Progenitor cell of endocrine pancreas (in vitro differentiated cells): ENCODE data around the gene PRTFDC1. TPM values are rescaled to one million over a fixed set of nuclear protein-coding genes. Genes with fewer than 3 reads are reported as not detected.

Experiments
- DNase-seq: peaks from one replicate; pipeline ENCODE4 v3.0.0; 2021; ENCODE audit warnings: low spot score; ENCODE audit not compliant: unreplicated experiment
- H3K27ac Mint-ChIP-seq: 2 replicates; pipeline ENCODE4 v1.8.0; 2021; ENCODE audit warnings: mild to moderate bottlenecking, moderate library complexity, mixed read lengths
- H3K27me3 Mint-ChIP-seq: 2 replicates; pipeline ENCODE4 v1.8.0; 2021; ENCODE audit warnings: mixed read lengths
- H3K36me3 Mint-ChIP-seq: 2 replicates; pipeline ENCODE4 v1.8.0; 2022; ENCODE audit warnings: mixed read lengths; ENCODE audit not compliant: insufficient read depth
- H3K4me1 Mint-ChIP-seq: 2 replicates; pipeline ENCODE4 v1.8.0; 2021; ENCODE audit warnings: low read depth, mixed read lengths
- H3K4me3 Mint-ChIP-seq: 2 replicates; pipeline ENCODE4 v1.8.0; 2021; ENCODE audit warnings: low read depth, mild to moderate bottlenecking, moderate library complexity, mixed read lengths
- H3K9me3 Mint-ChIP-seq: 2 replicates; pipeline ENCODE4 v1.8.0; 2021; ENCODE audit warnings: low read depth, mixed read lengths
- total RNA-seq: library from RNA; stranded (reverse); gene quantifications from 2 replicates; pipeline ENCODE4 v1.2.1, GENCODE V29; 2021
- TF ChIP-seq, protein P1 (sequence below): fragments of 200-600 bp; sonication (generic); IDR thresholded peaks from one replicate; pipeline ENCODE4 v1.5.0; 2021; ENCODE audit warnings: antibody characterized with exemption, mild to moderate bottlenecking; ENCODE audit not compliant: unreplicated experiment

PRTFDC1 gene
- total RNA-seq, 1 donor from 2014 or later, result 35.4 TPM

DNA sequence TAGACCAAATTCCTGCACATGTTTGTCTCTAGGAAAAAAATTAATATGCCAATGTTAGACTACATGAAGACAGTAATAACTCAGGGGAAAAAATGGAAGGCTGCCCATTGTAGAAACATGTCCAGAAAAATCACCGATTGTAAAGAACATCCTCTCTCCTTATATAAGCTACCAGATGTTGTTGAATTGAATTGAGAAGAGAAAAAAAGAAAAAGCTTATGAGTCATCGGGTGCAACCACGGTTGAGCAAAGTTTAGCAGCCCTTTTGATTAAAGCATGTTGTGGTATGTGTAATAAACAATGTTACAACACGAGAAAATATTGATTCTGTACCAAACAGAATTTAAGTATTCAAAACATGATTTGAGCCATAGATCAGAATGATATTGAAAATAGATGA, 126.4 kb downstream of the PRTFDC1 start:
- no peaks in the 10 kb centered on the region for H3K9me3 Mint-ChIP-seq
- H3K36me3 Mint-ChIP-seq, result peaks cover 3% of the 10 kb centered on the region
- no peaks in the 10 kb centered on the region for H3K27me3 Mint-ChIP-seq
- H3K4me3 Mint-ChIP-seq, result no peak overlapping the region
- no peak for DNase-seq
- TF ChIP-seq, protein P1, sequence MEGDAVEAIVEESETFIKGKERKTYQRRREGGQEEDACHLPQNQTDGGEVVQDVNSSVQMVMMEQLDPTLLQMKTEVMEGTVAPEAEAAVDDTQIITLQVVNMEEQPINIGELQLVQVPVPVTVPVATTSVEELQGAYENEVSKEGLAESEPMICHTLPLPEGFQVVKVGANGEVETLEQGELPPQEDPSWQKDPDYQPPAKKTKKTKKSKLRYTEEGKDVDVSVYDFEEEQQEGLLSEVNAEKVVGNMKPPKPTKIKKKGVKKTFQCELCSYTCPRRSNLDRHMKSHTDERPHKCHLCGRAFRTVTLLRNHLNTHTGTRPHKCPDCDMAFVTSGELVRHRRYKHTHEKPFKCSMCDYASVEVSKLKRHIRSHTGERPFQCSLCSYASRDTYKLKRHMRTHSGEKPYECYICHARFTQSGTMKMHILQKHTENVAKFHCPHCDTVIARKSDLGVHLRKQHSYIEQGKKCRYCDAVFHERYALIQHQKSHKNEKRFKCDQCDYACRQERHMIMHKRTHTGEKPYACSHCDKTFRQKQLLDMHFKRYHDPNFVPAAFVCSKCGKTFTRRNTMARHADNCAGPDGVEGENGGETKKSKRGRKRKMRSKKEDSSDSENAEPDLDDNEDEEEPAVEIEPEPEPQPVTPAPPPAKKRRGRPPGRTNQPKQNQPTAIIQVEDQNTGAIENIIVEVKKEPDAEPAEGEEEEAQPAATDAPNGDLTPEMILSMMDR, result no peak
- H3K27ac Mint-ChIP-seq, result no peak overlapping the region
- no peaks in the 10 kb centered on the region for H3K4me1 Mint-ChIP-seq

DNA sequence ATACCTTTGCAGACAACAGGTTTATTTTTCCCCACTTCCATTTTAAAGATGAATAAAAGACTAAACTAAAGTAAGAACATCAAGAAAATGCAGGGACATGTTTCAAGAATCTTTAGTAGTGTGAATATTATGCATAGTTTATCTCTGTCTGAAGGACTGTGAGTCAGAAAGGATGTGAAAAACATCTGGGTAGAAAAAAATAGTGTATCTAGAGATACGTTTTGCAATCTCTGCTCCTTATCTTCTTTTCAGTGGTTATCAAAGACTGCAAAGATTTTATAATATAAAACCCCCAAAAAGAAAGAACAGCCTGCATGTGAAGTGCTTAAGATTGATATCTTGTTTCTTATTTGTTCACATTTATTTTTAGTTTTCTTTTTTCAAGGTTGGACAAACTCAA, 126.9 kb downstream of the PRTFDC1 start:
- Mint-ChIP-seq H3K27ac (no peak overlapping the region), H3K4me1 (peaks cover under 1% of the 10 kb centered on the region), H3K27me3 (no peaks in the 10 kb centered on the region), H3K4me3 (no peak overlapping the region), H3K36me3 (peaks cover 3% of the 10 kb centered on the region), H3K9me3 (no peaks in the 10 kb centered on the region)
- no peak for DNase-seq
- TF ChIP-seq, protein P1, result no peak

DNA sequence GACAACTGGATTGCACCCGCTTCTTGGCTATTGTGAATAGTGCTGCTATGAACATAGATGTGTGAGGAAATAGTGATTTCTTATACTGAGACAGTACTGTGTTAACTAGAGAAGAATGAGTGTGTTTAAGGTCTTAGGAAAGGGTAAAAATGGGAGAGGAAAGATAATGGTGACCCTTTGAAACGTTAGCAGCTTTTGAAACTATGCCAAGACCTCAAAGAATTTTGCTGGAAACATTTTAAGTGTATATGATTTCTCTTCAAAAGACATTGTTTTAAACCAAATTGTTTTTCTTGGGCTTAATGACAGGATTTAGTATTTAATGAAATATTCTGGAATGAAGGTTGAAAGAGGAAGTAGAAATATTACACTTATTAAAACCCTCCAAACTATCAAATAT, 127.9 kb downstream of the PRTFDC1 start:
- DNase-seq, result no peak
- H3K36me3 Mint-ChIP-seq, result peaks cover 3% of the 10 kb centered on the region
- no peaks in the 10 kb centered on the region for H3K9me3 Mint-ChIP-seq
- H3K27me3 Mint-ChIP-seq, result no peaks in the 10 kb centered on the region
- peaks cover 3% of the 10 kb centered on the region for H3K4me1 Mint-ChIP-seq
- TF ChIP-seq, protein P1, result no peak
- no peak overlapping the region for H3K4me3 Mint-ChIP-seq
- no peak overlapping the region for H3K27ac Mint-ChIP-seq

DNA sequence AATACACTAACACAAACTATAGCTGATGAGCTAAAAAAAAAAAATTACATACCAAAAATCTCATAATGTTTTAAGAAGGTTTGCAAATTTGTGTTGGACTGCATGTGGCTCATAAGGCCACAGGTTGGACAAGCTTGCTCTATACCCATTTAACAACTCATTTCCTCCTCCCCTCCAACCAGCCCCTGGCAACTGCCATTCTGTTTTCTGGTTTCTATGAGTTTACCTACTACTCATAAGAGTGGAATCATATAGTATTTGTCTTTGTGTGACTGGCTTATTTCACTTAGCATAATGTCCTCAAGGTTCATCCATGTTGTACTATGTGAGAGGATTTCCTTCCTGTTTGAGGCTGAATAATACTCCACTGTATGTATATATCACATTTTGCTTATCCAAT, 128.3 kb downstream of the PRTFDC1 start:
- Mint-ChIP-seq H3K4me1 (peaks cover 3% of the 10 kb centered on the region), H3K9me3 (no peaks in the 10 kb centered on the region), H3K27me3 (no peaks in the 10 kb centered on the region), H3K4me3 (no peak overlapping the region), H3K27ac (no peak overlapping the region), H3K36me3 (peaks cover 3% of the 10 kb centered on the region)
- TF ChIP-seq, protein P1, result no peak
- DNase-seq, result no peak

DNA sequence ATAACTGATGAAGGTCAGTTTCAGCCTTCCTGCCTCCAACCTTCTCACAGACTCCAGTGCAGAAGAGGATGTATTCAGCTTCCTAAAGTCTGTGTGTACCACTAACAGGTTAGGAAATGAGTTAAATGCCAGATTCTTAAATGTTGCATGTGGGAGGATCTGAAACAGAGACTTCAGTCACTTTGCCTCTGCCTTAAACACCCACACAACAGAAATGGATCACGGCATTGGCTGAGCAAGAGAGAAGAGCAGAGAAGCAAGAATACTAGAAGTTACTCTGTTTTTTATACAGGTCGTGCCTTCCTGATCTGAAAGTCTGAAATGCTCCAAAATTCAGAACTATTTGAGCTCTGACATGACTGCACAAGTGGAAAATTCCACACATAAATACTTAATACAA, 129.8 kb downstream of the PRTFDC1 start:
- Mint-ChIP-seq H3K27me3 (no peaks in the 10 kb centered on the region), H3K4me1 (peaks cover 3% of the 10 kb centered on the region), H3K27ac (no peak overlapping the region), H3K36me3 (peaks cover 1% of the 10 kb centered on the region), H3K9me3 (no peaks in the 10 kb centered on the region), H3K4me3 (no peak overlapping the region)
- DNase-seq, result no peak
- TF ChIP-seq, protein P1, result no peak
